Measurements from ENCODE around the gene ABCA4. TPM values are rescaled to one million over a fixed set of nuclear protein-coding genes. Genes with fewer than 3 reads are reported as not detected.
"Not testable (repeated sequence)": the region's sequence is repeated elsewhere in the genome, so short reads cannot be mapped to it uniquely, and the experiment has no call there.

The ABCA4 gene
- not detected for total RNA-seq
- not detected for total RNA-seq (2013)
- 0 to 0.12 (median 0) reads per million in 29 experiments for total RNA-seq

DNA sequence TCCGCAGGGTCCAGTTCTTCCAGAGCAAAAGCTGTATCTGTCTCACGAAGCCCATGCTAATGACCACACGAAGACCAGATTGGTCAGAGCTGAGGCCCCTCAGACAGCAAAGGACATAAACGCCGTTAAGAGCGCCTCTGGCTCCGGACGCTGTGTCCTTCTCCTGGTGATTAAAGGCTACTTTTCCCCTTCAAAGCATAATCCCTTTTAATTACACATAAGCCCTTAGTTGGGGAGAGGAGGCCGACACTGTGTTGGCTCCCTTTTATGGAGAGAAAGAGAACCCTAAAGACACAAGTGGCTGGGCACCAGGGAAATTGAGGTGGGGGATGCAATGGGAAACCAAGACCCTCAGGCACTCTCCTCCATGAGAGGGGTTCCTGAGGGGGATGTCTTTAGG lies at the start of gene ABCA4:
TSS of gene ABCA4 (minus strand) at position 158 of the 400 bp plus-strand sequence. CDS start at position 55, 103 bp downstream.
- DNase-seq (no peak), ATAC-seq (replicated peaks in 1 of 4) (no peak)
- WGBS (ENCODE audit: insufficient coverage), result 84% methylated on average over 3 of the region's 9 CpGs
- Histone ChIP-seq H3K36me3 (ENCODE audit: control insufficient read depth in 2 of 2, extremely low read depth in 1 of 2, insufficient read depth in 1 of 2, low read length in 1 of 2) (no peaks in the 10 kb centered on the region), H3K9me3 (no peaks in the 10 kb centered on the region), H3K27me3 (replicated peaks in 1 of 2; ENCODE audit: control insufficient read depth in 2 of 2, extremely low read depth in 1 of 2, insufficient read depth in 2 of 2, low read length in 1 of 2) (peaks cover 0 to 16% of the 10 kb centered on the region in 2 experiments), H3K4me1 (ENCODE audit: control insufficient read depth in 1 of 2, extremely low read depth in 1 of 2, insufficient read depth in 2 of 2, low read length in 2 of 2) (no peaks in the 10 kb centered on the region), H3K4me3 (ENCODE audit: control insufficient read depth in 1 of 2, extremely low read depth in 1 of 2, low read length in 1 of 2) (no peak within 1 kb of the TSS), H3K27ac (ENCODE audit: low read length) (no peak within 1 kb of the TSS)
- POLR2A ChIA-PET, result no interaction called here
- H3K27me3 Mint-ChIP-seq, result peaks cover 4 to 13% of the 10 kb centered on the region in 2 donors
- H3K4me1 Mint-ChIP-seq, result no peaks in the 10 kb centered on the region
- H3K4me3 Mint-ChIP-seq, result no peak within 1 kb of the TSS
- H3K9me3 Mint-ChIP-seq, result no peaks in the 10 kb centered on the region
- H3K27ac Mint-ChIP-seq, result no peak within 1 kb of the TSS
- CTCF ChIA-PET, result no interaction called here
- H3K36me3 Mint-ChIP-seq, result no peaks in the 10 kb centered on the region

- Mint-ChIP-seq H3K36me3 (no peaks in the 10 kb centered on the region), H3K4me3 (no peak overlapping the region), H3K4me1 (no peaks in the 10 kb centered on the region), H3K9me3 (no peaks in the 10 kb centered on the region), H3K27ac (no peak overlapping the region), H3K27me3 (peaks cover 8% of the 10 kb centered on the region in 2 donors)
- H3K27me3 ChIP-seq (replicated peaks in 1 of 2; ENCODE audit: control insufficient read depth in 2 of 2, extremely low read depth in 1 of 2, insufficient read depth in 2 of 2, low read length in 1 of 2), result peaks cover 0 to 6% of the 10 kb centered on the region in 2 experiments
- H3K4me3 ChIP-seq (ENCODE audit: control insufficient read depth in 1 of 2, extremely low read depth in 1 of 2, low read length in 1 of 2), result no peak overlapping the region
- no peaks in the 10 kb centered on the region for H3K36me3 ChIP-seq (ENCODE audit: control insufficient read depth in 2 of 2, extremely low read depth in 1 of 2, insufficient read depth in 1 of 2, low read length in 1 of 2)
- DNase-seq (no peak), ATAC-seq (replicated peaks in 1 of 4) (no peak)
- H3K27ac ChIP-seq (ENCODE audit: low read length), result no peak overlapping the region
- no peaks in the 10 kb centered on the region for H3K4me1 ChIP-seq (ENCODE audit: control insufficient read depth in 1 of 2, extremely low read depth in 1 of 2, insufficient read depth in 2 of 2, low read length in 2 of 2)
- WGBS (ENCODE audit: insufficient coverage), result 80% methylated on average over 1 of the region's 3 CpGs
- H3K9me3 ChIP-seq, result no peaks in the 10 kb centered on the region
- ChIA-PET POLR2A (no interaction called here), CTCF (no interaction called here)
Measured at GRCh38 chr1:94169126-94169525, 48.2 kb upstream of the ABCA4 start.

GRCh38 chr1:94165843-94166242 lies 44.9 kb upstream of the ABCA4 start:
- POLR2A ChIA-PET, result no interaction called here
- Mint-ChIP-seq H3K4me3 (no peak overlapping the region), H3K27ac (no peak overlapping the region), H3K4me1 (no peaks in the 10 kb centered on the region), H3K36me3 (no peaks in the 10 kb centered on the region), H3K9me3 (no peaks in the 10 kb centered on the region), H3K27me3 (peaks cover 10 to 15% of the 10 kb centered on the region in 2 donors)
- Histone ChIP-seq H3K36me3 (ENCODE audit: control insufficient read depth in 2 of 2, extremely low read depth in 1 of 2, insufficient read depth in 1 of 2, low read length in 1 of 2) (no peaks in the 10 kb centered on the region), H3K27ac (ENCODE audit: low read length) (no peak overlapping the region), H3K27me3 (replicated peaks in 1 of 2; ENCODE audit: control insufficient read depth in 2 of 2, extremely low read depth in 1 of 2, insufficient read depth in 2 of 2, low read length in 1 of 2) (peaks cover 0 to 6% of the 10 kb centered on the region in 2 experiments), H3K4me3 (ENCODE audit: control insufficient read depth in 1 of 2, extremely low read depth in 1 of 2, low read length in 1 of 2) (no peak overlapping the region), H3K9me3 (no peaks in the 10 kb centered on the region), H3K4me1 (ENCODE audit: control insufficient read depth in 1 of 2, extremely low read depth in 1 of 2, insufficient read depth in 2 of 2, low read length in 2 of 2) (no peaks in the 10 kb centered on the region)
- no CpG with 5 or more reads among the region's 5 CpGs for WGBS (ENCODE audit: insufficient coverage)
- CTCF ChIA-PET, result no interaction called here
- ATAC-seq (replicated peaks in 1 of 4) (no peak), DNase-seq (no peak)

DNA sequence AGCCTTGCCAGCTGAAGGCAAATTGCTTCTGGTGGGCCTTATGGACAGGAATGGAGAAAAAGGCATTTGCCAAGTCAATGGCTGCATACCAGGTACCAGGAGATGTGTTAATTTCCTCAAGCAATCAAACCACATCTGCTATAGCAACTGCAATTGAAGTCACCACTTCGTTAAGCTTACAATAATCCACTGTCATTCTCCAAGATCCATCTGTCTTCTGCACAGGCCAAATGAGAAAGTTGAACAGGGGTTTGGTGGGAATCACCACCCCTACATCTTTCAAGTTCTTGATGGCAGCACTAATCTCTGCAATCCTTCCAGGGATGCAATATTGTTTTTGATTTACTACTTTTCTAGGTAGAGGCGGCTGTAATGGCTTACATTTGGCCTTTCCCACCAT lies 43.9 kb upstream of the ABCA4 start:
- H3K27me3 ChIP-seq (replicated peaks in 1 of 2; ENCODE audit: control insufficient read depth in 2 of 2, extremely low read depth in 1 of 2, insufficient read depth in 2 of 2, low read length in 1 of 2); H3K36me3 ChIP-seq (ENCODE audit: control insufficient read depth in 2 of 2, extremely low read depth in 1 of 2, insufficient read depth in 1 of 2, low read length in 1 of 2); H3K4me1 Mint-ChIP-seq; H3K9me3 Mint-ChIP-seq; H3K4me1 ChIP-seq (ENCODE audit: control insufficient read depth in 1 of 2, extremely low read depth in 1 of 2, insufficient read depth in 2 of 2, low read length in 2 of 2); ATAC-seq (replicated peaks in 1 of 4); H3K4me3 ChIP-seq (ENCODE audit: control insufficient read depth in 1 of 2, extremely low read depth in 1 of 2, low read length in 1 of 2); POLR2A ChIA-PET; H3K27ac ChIP-seq (ENCODE audit: low read length); H3K9me3 ChIP-seq; H3K4me3 Mint-ChIP-seq; DNase-seq; CTCF ChIA-PET; H3K36me3 Mint-ChIP-seq; H3K27ac Mint-ChIP-seq: not testable (repeated sequence)
- WGBS (ENCODE audit: insufficient coverage), result no CpG with 5 or more reads among the region's 2 CpGs
- H3K27me3 Mint-ChIP-seq, result peaks cover 11 to 15% of the 10 kb centered on the region in 2 donors

- H3K9me3 Mint-ChIP-seq; H3K4me1 Mint-ChIP-seq; ATAC-seq (replicated peaks in 1 of 4); H3K4me3 ChIP-seq (ENCODE audit: control insufficient read depth in 1 of 2, extremely low read depth in 1 of 2, low read length in 1 of 2); H3K27me3 ChIP-seq (replicated peaks in 1 of 2; ENCODE audit: control insufficient read depth in 2 of 2, extremely low read depth in 1 of 2, insufficient read depth in 2 of 2, low read length in 1 of 2); H3K36me3 Mint-ChIP-seq; H3K27ac Mint-ChIP-seq; H3K9me3 ChIP-seq; H3K4me1 ChIP-seq (ENCODE audit: control insufficient read depth in 1 of 2, extremely low read depth in 1 of 2, insufficient read depth in 2 of 2, low read length in 2 of 2); DNase-seq; H3K27ac ChIP-seq (ENCODE audit: low read length); H3K4me3 Mint-ChIP-seq; H3K36me3 ChIP-seq (ENCODE audit: control insufficient read depth in 2 of 2, extremely low read depth in 1 of 2, insufficient read depth in 1 of 2, low read length in 1 of 2); CTCF ChIA-PET; POLR2A ChIA-PET: not testable (repeated sequence)
- no CpG with 5 or more reads among the region's 1 CpG for WGBS (ENCODE audit: insufficient coverage)
- H3K27me3 Mint-ChIP-seq, result peaks cover 11 to 15% of the 10 kb centered on the region in 2 donors
Measured at GRCh38 chr1:94164121-94164520, 43.2 kb upstream of the ABCA4 start.

- WGBS (ENCODE audit: insufficient coverage), result no CpG with 5 or more reads among the region's 5 CpGs
- H3K4me3 ChIP-seq (ENCODE audit: control insufficient read depth in 1 of 2, extremely low read depth in 1 of 2, low read length in 1 of 2); H3K36me3 ChIP-seq (ENCODE audit: control insufficient read depth in 2 of 2, extremely low read depth in 1 of 2, insufficient read depth in 1 of 2, low read length in 1 of 2); H3K27ac Mint-ChIP-seq; H3K27ac ChIP-seq (ENCODE audit: low read length); CTCF ChIA-PET; DNase-seq; H3K4me1 ChIP-seq (ENCODE audit: control insufficient read depth in 1 of 2, extremely low read depth in 1 of 2, insufficient read depth in 2 of 2, low read length in 2 of 2); H3K36me3 Mint-ChIP-seq; H3K9me3 ChIP-seq; POLR2A ChIA-PET; H3K9me3 Mint-ChIP-seq; ATAC-seq (replicated peaks in 1 of 4); H3K4me1 Mint-ChIP-seq; H3K4me3 Mint-ChIP-seq; H3K27me3 ChIP-seq (replicated peaks in 1 of 2; ENCODE audit: control insufficient read depth in 2 of 2, extremely low read depth in 1 of 2, insufficient read depth in 2 of 2, low read length in 1 of 2): not testable (repeated sequence)
- H3K27me3 Mint-ChIP-seq, result peaks cover 11 to 15% of the 10 kb centered on the region in 2 donors
Measured at GRCh38 chr1:94163249-94163648, 42.3 kb upstream of the ABCA4 start.

GRCh38 chr1:94160811-94161210 lies 39.9 kb upstream of the ABCA4 start:
- WGBS (ENCODE audit: insufficient coverage), result 60% methylated on average over 2 of the region's 4 CpGs
- Histone ChIP-seq H3K27ac (ENCODE audit: low read length) (no peak overlapping the region), H3K4me3 (ENCODE audit: control insufficient read depth in 1 of 2, extremely low read depth in 1 of 2, low read length in 1 of 2) (no peak overlapping the region), H3K36me3 (ENCODE audit: control insufficient read depth in 2 of 2, extremely low read depth in 1 of 2, insufficient read depth in 1 of 2, low read length in 1 of 2) (no peaks in the 10 kb centered on the region), H3K4me1 (ENCODE audit: control insufficient read depth in 1 of 2, extremely low read depth in 1 of 2, insufficient read depth in 2 of 2, low read length in 2 of 2) (no peaks in the 10 kb centered on the region), H3K27me3 (replicated peaks in 1 of 2; ENCODE audit: control insufficient read depth in 2 of 2, extremely low read depth in 1 of 2, insufficient read depth in 2 of 2, low read length in 1 of 2) (peaks cover 0 to 2% of the 10 kb centered on the region in 2 experiments), H3K9me3 (no peaks in the 10 kb centered on the region)
- no peaks in the 10 kb centered on the region for H3K36me3 Mint-ChIP-seq
- no peak overlapping the region for H3K4me3 Mint-ChIP-seq
- no peak overlapping the region for H3K27ac Mint-ChIP-seq
- POLR2A ChIA-PET, result no interaction called here
- no peak for ATAC-seq (replicated peaks in 1 of 4)
- no peaks in the 10 kb centered on the region for H3K4me1 Mint-ChIP-seq
- peaks cover 0 to 1% (median 0%) of the 10 kb centered on the region in 3 donors for H3K9me3 Mint-ChIP-seq
- CTCF ChIA-PET, result no interaction called here
- H3K27me3 Mint-ChIP-seq, result peaks cover 11 to 15% of the 10 kb centered on the region in 2 donors
- DNase-seq, result no peak

Data from T-cell (primary cell).